Measurements from ENCODE around the gene TBL1XR1.

Gene TBL1XR1

DNA sequence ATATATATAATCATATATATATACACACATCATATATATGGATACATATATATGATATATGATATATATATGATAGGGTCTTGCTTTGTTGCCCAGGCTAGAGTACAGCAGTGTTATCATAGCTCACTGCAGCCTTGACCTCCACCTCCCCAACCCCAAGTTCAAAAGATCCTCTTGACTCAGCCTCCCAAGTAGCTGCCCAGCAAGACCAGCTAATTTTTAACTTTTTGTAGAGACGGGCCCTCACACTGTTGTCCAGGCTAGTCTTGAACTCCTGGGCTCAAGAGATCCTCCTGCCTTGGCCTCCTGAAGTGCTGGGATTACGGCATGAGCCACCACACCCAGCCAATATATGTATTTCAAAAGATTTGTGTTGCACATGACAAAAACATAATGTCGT is 83.0 kb downstream of the TBL1XR1 start:
- no peak for DNase-seq
- Histone ChIP-seq H3K36me3 (replicated peaks) (no peaks in the 10 kb centered on the region), H3K27me3 (replicated peaks) (no peaks in the 10 kb centered on the region), H3K27ac (no peak overlapping the region), H3K4me3 (ENCODE audit: low read depth, low read length) (no peak overlapping the region)
- TF ChIP-seq, protein P1, sequence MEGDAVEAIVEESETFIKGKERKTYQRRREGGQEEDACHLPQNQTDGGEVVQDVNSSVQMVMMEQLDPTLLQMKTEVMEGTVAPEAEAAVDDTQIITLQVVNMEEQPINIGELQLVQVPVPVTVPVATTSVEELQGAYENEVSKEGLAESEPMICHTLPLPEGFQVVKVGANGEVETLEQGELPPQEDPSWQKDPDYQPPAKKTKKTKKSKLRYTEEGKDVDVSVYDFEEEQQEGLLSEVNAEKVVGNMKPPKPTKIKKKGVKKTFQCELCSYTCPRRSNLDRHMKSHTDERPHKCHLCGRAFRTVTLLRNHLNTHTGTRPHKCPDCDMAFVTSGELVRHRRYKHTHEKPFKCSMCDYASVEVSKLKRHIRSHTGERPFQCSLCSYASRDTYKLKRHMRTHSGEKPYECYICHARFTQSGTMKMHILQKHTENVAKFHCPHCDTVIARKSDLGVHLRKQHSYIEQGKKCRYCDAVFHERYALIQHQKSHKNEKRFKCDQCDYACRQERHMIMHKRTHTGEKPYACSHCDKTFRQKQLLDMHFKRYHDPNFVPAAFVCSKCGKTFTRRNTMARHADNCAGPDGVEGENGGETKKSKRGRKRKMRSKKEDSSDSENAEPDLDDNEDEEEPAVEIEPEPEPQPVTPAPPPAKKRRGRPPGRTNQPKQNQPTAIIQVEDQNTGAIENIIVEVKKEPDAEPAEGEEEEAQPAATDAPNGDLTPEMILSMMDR (IDR thresholded peaks at IDR 0.05; ENCODE audit: low read depth, low read length, missing control alignments): no peak
- in situ Hi-C loops (cut with HindIII; ENCODE audit: low pct_ligation_motif_present, low sequenced_read_pairs): no loop called here

DNA sequence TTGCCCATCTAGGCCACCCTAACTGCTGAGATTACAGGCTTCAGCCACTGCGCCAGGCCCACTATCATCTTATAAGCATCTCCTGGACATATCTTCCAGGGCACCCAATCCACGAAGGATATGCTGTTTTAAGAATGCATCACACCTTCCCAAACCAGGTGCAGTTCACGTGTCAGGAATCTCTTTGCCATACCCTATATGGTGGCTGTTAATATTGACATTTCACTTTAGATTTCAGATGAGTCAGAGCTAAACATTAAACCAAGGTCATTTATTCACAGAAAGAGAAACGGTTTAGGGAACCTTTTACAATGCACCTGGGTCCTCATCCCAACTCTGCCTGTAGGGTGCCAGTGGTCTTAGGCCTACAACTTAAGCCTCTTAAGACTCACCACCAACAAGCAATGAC is 85.7 kb downstream of the TBL1XR1 start:
- in situ Hi-C loops (cut with HindIII; ENCODE audit: low pct_ligation_motif_present, low sequenced_read_pairs): no loop called here

DNA sequence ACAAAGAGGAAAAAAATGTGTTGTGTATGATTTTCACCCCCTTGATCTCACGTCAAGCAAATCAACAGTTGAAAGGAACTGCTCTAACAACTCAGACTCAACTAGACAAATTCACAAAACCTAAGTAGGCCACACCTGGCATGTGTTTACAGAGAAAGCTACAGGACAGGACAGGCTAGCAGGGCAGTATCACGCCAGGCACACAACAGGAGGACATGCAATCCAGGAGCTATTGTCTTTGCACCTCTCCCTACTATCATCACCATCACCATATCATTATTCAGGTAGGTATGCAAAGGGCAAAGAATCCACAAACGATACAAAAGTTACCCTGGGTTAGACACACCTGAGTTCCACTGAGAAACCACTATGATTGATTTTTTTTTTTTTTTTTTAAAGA is 86.4 kb downstream of the TBL1XR1 start:
- Histone ChIP-seq H3K27me3 (replicated peaks) (no peaks in the 10 kb centered on the region), H3K27ac (no peak overlapping the region), H3K36me3 (replicated peaks) (no peaks in the 10 kb centered on the region), H3K4me3 (ENCODE audit: low read depth, low read length) (no peak overlapping the region)
- DNase-seq: no peak
- TF ChIP-seq, protein P1 (IDR thresholded peaks at IDR 0.05; ENCODE audit: low read depth, low read length, missing control alignments): no peak
- in situ Hi-C loops (cut with HindIII; ENCODE audit: low pct_ligation_motif_present, low sequenced_read_pairs): no loop called here

More for the DNA sequence above, 85.7 kb downstream of the TBL1XR1 start:
- no peak for DNase-seq
- no peaks in the 10 kb centered on the region for H3K36me3 ChIP-seq (replicated peaks)
- H3K4me3 ChIP-seq (ENCODE audit: low read depth, low read length): no peak overlapping the region
- no peaks in the 10 kb centered on the region for H3K27me3 ChIP-seq (replicated peaks)
- H3K27ac ChIP-seq: no peak overlapping the region
- TF ChIP-seq, protein P1 (IDR thresholded peaks at IDR 0.05; ENCODE audit: low read depth, low read length, missing control alignments): no peak

GRCh38 chr3:177110386-177110785 is 86.9 kb downstream of the TBL1XR1 start:
- Histone ChIP-seq H3K36me3 (replicated peaks) (no peaks in the 10 kb centered on the region), H3K27me3 (replicated peaks) (no peaks in the 10 kb centered on the region), H3K27ac (no peak overlapping the region), H3K4me3 (ENCODE audit: low read depth, low read length) (no peak overlapping the region)
- in situ Hi-C loops (cut with HindIII; ENCODE audit: low pct_ligation_motif_present, low sequenced_read_pairs): no loop called here
- DNase-seq: no peak
- TF ChIP-seq, protein P1 (IDR thresholded peaks at IDR 0.05; ENCODE audit: low read depth, low read length, missing control alignments): no peak

DNA sequence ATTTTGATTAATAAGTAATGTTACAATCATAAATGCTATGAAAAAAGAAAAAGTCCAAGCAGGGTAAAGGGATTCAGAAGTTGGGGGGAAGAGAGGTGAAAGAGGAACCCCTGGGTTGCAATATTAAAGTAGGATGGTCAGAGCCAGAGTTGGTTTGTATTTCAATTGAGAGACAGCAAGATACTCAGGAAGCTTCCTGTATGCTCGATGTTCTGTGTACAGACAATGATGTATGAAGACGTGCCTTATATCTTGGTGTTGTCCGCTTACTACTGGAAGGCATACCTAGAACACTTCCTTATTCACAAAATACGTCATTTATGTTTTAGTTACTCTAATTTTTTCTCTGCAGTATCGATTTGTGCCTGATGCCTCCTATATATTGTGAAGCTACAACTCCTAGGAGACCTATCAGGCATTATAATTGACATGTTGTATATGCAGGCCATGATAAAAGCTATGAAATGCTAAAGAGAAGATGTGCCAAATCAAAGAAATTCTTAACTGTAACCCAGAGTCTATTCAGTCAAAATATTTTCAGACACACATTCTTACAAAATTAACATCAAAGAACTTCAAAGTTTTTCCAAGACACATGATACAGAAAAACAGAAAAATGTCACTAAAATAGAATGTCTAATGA is 87.5 kb downstream of the TBL1XR1 start:
- Histone ChIP-seq H3K36me3 (replicated peaks) (no peaks in the 10 kb centered on the region), H3K27me3 (replicated peaks) (no peaks in the 10 kb centered on the region), H3K4me3 (ENCODE audit: low read depth, low read length) (no peak overlapping the region), H3K27ac (no peak overlapping the region)
- in situ Hi-C loops (cut with HindIII; ENCODE audit: low pct_ligation_motif_present, low sequenced_read_pairs): no loop called here
- no peak for DNase-seq
- TF ChIP-seq, protein P1 (IDR thresholded peaks at IDR 0.05; ENCODE audit: low read depth, low read length, missing control alignments): no peak

DNA sequence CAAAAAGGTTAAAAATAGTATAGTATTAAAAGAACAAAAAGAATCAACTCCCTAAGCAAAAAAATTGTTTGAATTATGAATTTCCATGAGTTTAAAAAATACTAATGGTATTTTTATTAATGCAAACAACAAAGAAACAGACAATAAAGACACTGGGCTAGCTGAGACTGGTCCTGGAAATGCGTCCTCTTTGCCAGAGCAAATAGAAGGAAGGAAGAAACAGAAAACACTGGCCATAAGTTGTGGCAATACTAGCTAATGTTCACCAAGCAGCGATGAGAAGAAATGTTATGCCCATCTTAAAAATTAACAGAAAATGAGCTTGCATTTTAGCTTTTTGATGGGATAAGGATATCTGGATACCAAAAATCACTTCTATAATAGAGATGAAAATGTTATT is 88.6 kb downstream of the TBL1XR1 start:
- H3K4me3 ChIP-seq (ENCODE audit: low read depth, low read length): no peak overlapping the region
- no peak overlapping the region for H3K27ac ChIP-seq
- in situ Hi-C loops (cut with HindIII; ENCODE audit: low pct_ligation_motif_present, low sequenced_read_pairs): no loop called here
- no peaks in the 10 kb centered on the region for H3K36me3 ChIP-seq (replicated peaks)
- no peaks in the 10 kb centered on the region for H3K27me3 ChIP-seq (replicated peaks)
- TF ChIP-seq, protein P1 (IDR thresholded peaks at IDR 0.05; ENCODE audit: low read depth, low read length, missing control alignments): no peak
- DNase-seq: no peak

All from brain microvascular endothelial cell (primary cell).